HEK293 (cell line): Measurements from ENCODE around the gene NT5C2.

Experiments used
- ZBTB17 ChIP-seq: fragments of 450-650 bp; formaldehyde crosslinking; IDR thresholded peaks from 2 replicates; pipeline ENCODE4 v1.5.1; 2016; ENCODE audit warnings: missing biosample characterization, missing genetic modification characterization
- TF ChIP-seq, protein P1 (sequence below): fragments of 450-650 bp; formaldehyde crosslinking; IDR thresholded peaks from 2 replicates; pipeline ENCODE4 v1.5.1; 2016; ENCODE audit warnings: missing biosample characterization, missing genetic modification characterization
- TF ChIP-seq, protein P2 (sequence below): fragments of 450-650 bp; IDR thresholded peaks from 2 replicates; pipeline ENCODE4 v1.5.1; 2018; ENCODE audit warnings: missing biosample characterization, missing genetic modification characterization
- TF ChIP-seq, protein P3 (sequence below): fragments of 450-650 bp; formaldehyde crosslinking; IDR thresholded peaks from 2 replicates; pipeline ENCODE4 v1.5.1; 2016; ENCODE audit warnings: missing biosample characterization, missing genetic modification characterization

- TF ChIP-seq, protein P1, sequence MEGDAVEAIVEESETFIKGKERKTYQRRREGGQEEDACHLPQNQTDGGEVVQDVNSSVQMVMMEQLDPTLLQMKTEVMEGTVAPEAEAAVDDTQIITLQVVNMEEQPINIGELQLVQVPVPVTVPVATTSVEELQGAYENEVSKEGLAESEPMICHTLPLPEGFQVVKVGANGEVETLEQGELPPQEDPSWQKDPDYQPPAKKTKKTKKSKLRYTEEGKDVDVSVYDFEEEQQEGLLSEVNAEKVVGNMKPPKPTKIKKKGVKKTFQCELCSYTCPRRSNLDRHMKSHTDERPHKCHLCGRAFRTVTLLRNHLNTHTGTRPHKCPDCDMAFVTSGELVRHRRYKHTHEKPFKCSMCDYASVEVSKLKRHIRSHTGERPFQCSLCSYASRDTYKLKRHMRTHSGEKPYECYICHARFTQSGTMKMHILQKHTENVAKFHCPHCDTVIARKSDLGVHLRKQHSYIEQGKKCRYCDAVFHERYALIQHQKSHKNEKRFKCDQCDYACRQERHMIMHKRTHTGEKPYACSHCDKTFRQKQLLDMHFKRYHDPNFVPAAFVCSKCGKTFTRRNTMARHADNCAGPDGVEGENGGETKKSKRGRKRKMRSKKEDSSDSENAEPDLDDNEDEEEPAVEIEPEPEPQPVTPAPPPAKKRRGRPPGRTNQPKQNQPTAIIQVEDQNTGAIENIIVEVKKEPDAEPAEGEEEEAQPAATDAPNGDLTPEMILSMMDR (tag by site-specific recombination), result no peak
- TF ChIP-seq, protein P2, sequence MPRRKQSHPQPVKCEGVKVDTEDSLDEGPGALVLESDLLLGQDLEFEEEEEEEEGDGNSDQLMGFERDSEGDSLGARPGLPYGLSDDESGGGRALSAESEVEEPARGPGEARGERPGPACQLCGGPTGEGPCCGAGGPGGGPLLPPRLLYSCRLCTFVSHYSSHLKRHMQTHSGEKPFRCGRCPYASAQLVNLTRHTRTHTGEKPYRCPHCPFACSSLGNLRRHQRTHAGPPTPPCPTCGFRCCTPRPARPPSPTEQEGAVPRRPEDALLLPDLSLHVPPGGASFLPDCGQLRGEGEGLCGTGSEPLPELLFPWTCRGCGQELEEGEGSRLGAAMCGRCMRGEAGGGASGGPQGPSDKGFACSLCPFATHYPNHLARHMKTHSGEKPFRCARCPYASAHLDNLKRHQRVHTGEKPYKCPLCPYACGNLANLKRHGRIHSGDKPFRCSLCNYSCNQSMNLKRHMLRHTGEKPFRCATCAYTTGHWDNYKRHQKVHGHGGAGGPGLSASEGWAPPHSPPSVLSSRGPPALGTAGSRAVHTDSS (tag by site-specific recombination), result no peak
- TF ChIP-seq, protein P3, sequence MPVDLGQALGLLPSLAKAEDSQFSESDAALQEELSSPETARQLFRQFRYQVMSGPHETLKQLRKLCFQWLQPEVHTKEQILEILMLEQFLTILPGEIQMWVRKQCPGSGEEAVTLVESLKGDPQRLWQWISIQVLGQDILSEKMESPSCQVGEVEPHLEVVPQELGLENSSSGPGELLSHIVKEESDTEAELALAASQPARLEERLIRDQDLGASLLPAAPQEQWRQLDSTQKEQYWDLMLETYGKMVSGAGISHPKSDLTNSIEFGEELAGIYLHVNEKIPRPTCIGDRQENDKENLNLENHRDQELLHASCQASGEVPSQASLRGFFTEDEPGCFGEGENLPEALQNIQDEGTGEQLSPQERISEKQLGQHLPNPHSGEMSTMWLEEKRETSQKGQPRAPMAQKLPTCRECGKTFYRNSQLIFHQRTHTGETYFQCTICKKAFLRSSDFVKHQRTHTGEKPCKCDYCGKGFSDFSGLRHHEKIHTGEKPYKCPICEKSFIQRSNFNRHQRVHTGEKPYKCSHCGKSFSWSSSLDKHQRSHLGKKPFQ (tag by site-specific recombination), result no peak
- no peak for TF ChIP-seq ZBTB17 (tag by site-specific recombination)
These were observed 11.8 kb downstream of the NT5C2 start for GRCh38 chr10:103181244-103181643.
